HEK293 (cell line): ENCODE measurements around the gene NR3C2.

Source experiments
- CTCF ChIA-PET: fragments of 350-600 bp; formaldehyde crosslinking; extraction: SDS; loops from one replicate; lab custom pipeline; 2021; ENCODE audit warnings: antibody characterized with exemption; lab: Yijun Ruan, JAX
- POLR2A ChIA-PET: fragments of 300-600 bp; formaldehyde crosslinking; extraction: SDS; loops from one replicate; lab custom pipeline; 2020; ENCODE audit warnings: antibody characterized with exemption, inconsistent platforms; lab: Yijun Ruan, JAX
- H3K27ac ChIP-seq: fragments of 200-500 bp; sonication (Bioruptor generic); 2 replicates; pipeline ENCODE4 v1.5.1; 2014; ENCODE audit warnings: low read depth, low read length, control low read depth, inconsistent platforms; ENCODE audit errors: extremely low read depth
- H3K36me3 ChIP-seq, 2 experiments: fragments of 200-500 bp in 1 of 2; sonication (Bioruptor generic) in 1 of 2; 1 replicate in 1 of 2; 2 replicates in 1 of 2; pipeline ENCODE4 v1.5.1; 2014 to 2017; ENCODE audit warnings: inconsistent platforms in 2 of 2, low read length in 2 of 2; ENCODE audit not compliant: control insufficient read depth in 2 of 2, insufficient read depth in 1 of 2
- H3K4me1 ChIP-seq: fragments of 200-500 bp; sonication (Bioruptor generic); 2 replicates; pipeline ENCODE4 v1.5.1; 2014; ENCODE audit warnings: mild to moderate bottlenecking, low read length, inconsistent platforms; ENCODE audit not compliant: control insufficient read depth, insufficient read depth
- H3K4me3 ChIP-seq: 2 replicates; pipeline ENCODE4 v1.5.1; 2011; ENCODE audit warnings: low read depth, mild to moderate bottlenecking, control low read depth, low read length, moderate library complexity
- H3K9me3 ChIP-seq: fragments of 200-500 bp; sonication (Bioruptor generic); 2 replicates; pipeline ENCODE4 v1.5.1; 2014; ENCODE audit warnings: low read depth, low read length, inconsistent platforms; ENCODE audit not compliant: control insufficient read depth, insufficient read depth
- GLI4 ChIP-seq: fragments of 450-650 bp; formaldehyde crosslinking; IDR thresholded peaks from 2 replicates; pipeline ENCODE4 v1.5.1; 2016; ENCODE audit warnings: missing biosample characterization, missing genetic modification characterization
- REPIN1 ChIP-seq: fragments of 450-650 bp; formaldehyde crosslinking; IDR thresholded peaks from 2 replicates; pipeline ENCODE4 v1.5.1; 2017; ENCODE audit warnings: missing biosample characterization, missing genetic modification characterization, low read depth
- SP3 ChIP-seq: fragments of 450-650 bp; formaldehyde crosslinking; IDR thresholded peaks from 2 replicates; pipeline ENCODE4 v1.5.1; 2016; ENCODE audit warnings: missing biosample characterization, missing genetic modification characterization
- ZNF146 ChIP-seq: fragments of 450-650 bp; formaldehyde crosslinking; IDR thresholded peaks from 2 replicates; pipeline ENCODE4 v1.5.1; 2016; ENCODE audit warnings: missing biosample characterization, missing genetic modification characterization
- ZNF18 ChIP-seq: fragments of 450-650 bp; formaldehyde crosslinking; IDR thresholded peaks from 2 replicates; pipeline ENCODE4 v1.5.1; 2016; ENCODE audit warnings: missing biosample characterization, missing genetic modification characterization
- ZNF394 ChIP-seq: fragments of 450-650 bp; formaldehyde crosslinking; IDR thresholded peaks from 2 replicates; pipeline ENCODE4 v1.5.1; 2016; ENCODE audit warnings: missing biosample characterization, missing genetic modification characterization, mild to moderate bottlenecking, moderate library complexity, borderline replicate concordance
- ZNF48 ChIP-seq: fragments of 450-650 bp; formaldehyde crosslinking; IDR thresholded peaks from 2 replicates; pipeline ENCODE4 v1.5.1; 2016; ENCODE audit warnings: missing biosample characterization, missing genetic modification characterization
- ZNF548 ChIP-seq: fragments of 450-650 bp; formaldehyde crosslinking; IDR thresholded peaks from 2 replicates; pipeline ENCODE4 v1.5.1; 2016; ENCODE audit warnings: missing biosample characterization, missing genetic modification characterization
- ZNF561 ChIP-seq: fragments of 450-650 bp; IDR thresholded peaks from 2 replicates; pipeline ENCODE4 v1.5.1; 2018; ENCODE audit warnings: missing biosample characterization, missing genetic modification characterization, borderline replicate concordance
- ZNF585B ChIP-seq: fragments of 450-650 bp; formaldehyde crosslinking; IDR thresholded peaks from 2 replicates; pipeline ENCODE4 v1.5.1; 2016; ENCODE audit warnings: missing biosample characterization, missing genetic modification characterization
- ZNF600 ChIP-seq: fragments of 450-650 bp; formaldehyde crosslinking; IDR thresholded peaks from 2 replicates; pipeline ENCODE4 v1.5.1; 2016; ENCODE audit warnings: missing biosample characterization, missing genetic modification characterization
- ZNF837 ChIP-seq: fragments of 450-650 bp; formaldehyde crosslinking; IDR thresholded peaks from 2 replicates; pipeline ENCODE4 v1.5.1; 2016; ENCODE audit warnings: missing biosample characterization, missing genetic modification characterization
- ZNF843 ChIP-seq: fragments of 450-650 bp; formaldehyde crosslinking; IDR thresholded peaks from 2 replicates; pipeline ENCODE4 v1.5.1; 2016; ENCODE audit warnings: missing biosample characterization, missing genetic modification characterization
- ZSCAN16 ChIP-seq: fragments of 450-650 bp; formaldehyde crosslinking; IDR thresholded peaks from 2 replicates; pipeline ENCODE4 v1.5.1; 2016; ENCODE audit warnings: missing biosample characterization, missing genetic modification characterization
- TF ChIP-seq, protein P1 (sequence below): fragments of 450-650 bp; formaldehyde crosslinking; IDR thresholded peaks from 2 replicates; pipeline ENCODE4 v1.5.1; 2016; ENCODE audit warnings: missing biosample characterization, missing genetic modification characterization
- TF ChIP-seq, protein P2 (sequence below): fragments of 450-650 bp; formaldehyde crosslinking; IDR thresholded peaks from 2 replicates; pipeline ENCODE4 v1.5.1; 2016; ENCODE audit warnings: missing biosample characterization, missing genetic modification characterization, low read depth
- TF ChIP-seq, protein P3 (sequence below): IDR thresholded peaks from 2 replicates; pipeline ENCODE4 v1.6.1; 2011; ENCODE audit warnings: mild to moderate bottlenecking, low read depth, low read length, borderline replicate concordance
- TF ChIP-seq, protein P4 (sequence below): fragments of 450-650 bp; formaldehyde crosslinking; IDR thresholded peaks from 2 replicates; pipeline ENCODE4 v1.5.1; 2016; ENCODE audit warnings: missing biosample characterization, missing genetic modification characterization

NR3C2 gene

DNA sequence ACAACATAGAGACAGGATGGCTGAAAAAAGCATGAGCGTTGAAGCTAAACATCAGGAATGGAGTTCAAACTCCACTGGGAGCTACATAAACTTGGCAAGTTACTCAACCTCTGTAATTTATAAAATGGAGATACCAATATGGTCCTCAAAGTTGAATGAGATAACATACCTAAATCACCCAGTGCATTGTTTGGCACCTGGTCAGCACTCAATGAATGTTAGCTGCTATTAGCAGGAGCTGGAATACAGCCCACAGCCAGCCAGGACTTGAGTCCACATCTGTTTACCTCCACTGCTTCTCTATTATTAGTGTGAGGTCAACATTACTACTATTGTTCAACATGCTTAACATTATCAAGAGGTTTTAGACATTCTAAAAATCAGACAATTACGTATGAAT is 97.9 kb downstream of the NR3C2 start:
- CTCF ChIA-PET, result interaction anchor here (0.6 to 0.7 kb wide), 2 partner anchors 245 to 1938 kb away, joined by 3 to 4 read pairs; no protein-coding TSS in a partner anchor
- TF ChIP-seq, protein P1, sequence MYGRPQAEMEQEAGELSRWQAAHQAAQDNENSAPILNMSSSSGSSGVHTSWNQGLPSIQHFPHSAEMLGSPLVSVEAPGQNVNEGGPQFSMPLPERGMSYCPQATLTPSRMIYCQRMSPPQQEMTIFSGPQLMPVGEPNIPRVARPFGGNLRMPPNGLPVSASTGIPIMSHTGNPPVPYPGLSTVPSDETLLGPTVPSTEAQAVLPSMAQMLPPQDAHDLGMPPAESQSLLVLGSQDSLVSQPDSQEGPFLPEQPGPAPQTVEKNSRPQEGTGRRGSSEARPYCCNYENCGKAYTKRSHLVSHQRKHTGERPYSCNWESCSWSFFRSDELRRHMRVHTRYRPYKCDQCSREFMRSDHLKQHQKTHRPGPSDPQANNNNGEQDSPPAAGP (tag by site-specific recombination), result no peak
- no peak for TF ChIP-seq ZNF600
- no peak for TF ChIP-seq REPIN1 (tag by site-specific recombination)
- no peak for TF ChIP-seq ZNF585B (tag by site-specific recombination)
- no peak for TF ChIP-seq ZNF394 (tag by site-specific recombination)
- TF ChIP-seq ZNF548, result no peak
- TF ChIP-seq ZSCAN16, result no peak
- TF ChIP-seq ZNF18, result no peak
- TF ChIP-seq, protein P2, sequence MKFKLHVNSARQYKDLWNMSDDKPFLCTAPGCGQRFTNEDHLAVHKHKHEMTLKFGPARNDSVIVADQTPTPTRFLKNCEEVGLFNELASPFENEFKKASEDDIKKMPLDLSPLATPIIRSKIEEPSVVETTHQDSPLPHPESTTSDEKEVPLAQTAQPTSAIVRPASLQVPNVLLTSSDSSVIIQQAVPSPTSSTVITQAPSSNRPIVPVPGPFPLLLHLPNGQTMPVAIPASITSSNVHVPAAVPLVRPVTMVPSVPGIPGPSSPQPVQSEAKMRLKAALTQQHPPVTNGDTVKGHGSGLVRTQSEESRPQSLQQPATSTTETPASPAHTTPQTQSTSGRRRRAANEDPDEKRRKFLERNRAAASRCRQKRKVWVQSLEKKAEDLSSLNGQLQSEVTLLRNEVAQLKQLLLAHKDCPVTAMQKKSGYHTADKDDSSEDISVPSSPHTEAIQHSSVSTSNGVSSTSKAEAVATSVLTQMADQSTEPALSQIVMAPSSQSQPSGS (tag by site-specific recombination), result no peak
- TF ChIP-seq, protein P3, sequence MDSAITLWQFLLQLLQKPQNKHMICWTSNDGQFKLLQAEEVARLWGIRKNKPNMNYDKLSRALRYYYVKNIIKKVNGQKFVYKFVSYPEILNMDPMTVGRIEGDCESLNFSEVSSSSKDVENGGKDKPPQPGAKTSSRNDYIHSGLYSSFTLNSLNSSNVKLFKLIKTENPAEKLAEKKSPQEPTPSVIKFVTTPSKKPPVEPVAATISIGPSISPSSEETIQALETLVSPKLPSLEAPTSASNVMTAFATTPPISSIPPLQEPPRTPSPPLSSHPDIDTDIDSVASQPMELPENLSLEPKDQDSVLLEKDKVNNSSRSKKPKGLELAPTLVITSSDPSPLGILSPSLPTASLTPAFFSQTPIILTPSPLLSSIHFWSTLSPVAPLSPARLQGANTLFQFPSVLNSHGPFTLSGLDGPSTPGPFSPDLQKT, result no peak
- no peak for TF ChIP-seq ZNF561 (tag by site-specific recombination)
- TF ChIP-seq ZNF146 (tag by site-specific recombination), result no peak
- no peak for TF ChIP-seq ZNF48
- no peak for TF ChIP-seq SP3 (tag by site-specific recombination)
- no peak for TF ChIP-seq ZNF837 (tag by site-specific recombination)
- TF ChIP-seq GLI4 (tag by site-specific recombination), result no peak
- POLR2A ChIA-PET, result no interaction called here
- Histone ChIP-seq H3K4me3 (no peak overlapping the region), H3K9me3 (no peaks in the 10 kb centered on the region; the same call in 1 of the 2 replicates), H3K4me1 (peaks cover 7% of the 10 kb centered on the region), H3K36me3 (no peaks in the 10 kb centered on the region), H3K27ac (no peak overlapping the region)

DNA sequence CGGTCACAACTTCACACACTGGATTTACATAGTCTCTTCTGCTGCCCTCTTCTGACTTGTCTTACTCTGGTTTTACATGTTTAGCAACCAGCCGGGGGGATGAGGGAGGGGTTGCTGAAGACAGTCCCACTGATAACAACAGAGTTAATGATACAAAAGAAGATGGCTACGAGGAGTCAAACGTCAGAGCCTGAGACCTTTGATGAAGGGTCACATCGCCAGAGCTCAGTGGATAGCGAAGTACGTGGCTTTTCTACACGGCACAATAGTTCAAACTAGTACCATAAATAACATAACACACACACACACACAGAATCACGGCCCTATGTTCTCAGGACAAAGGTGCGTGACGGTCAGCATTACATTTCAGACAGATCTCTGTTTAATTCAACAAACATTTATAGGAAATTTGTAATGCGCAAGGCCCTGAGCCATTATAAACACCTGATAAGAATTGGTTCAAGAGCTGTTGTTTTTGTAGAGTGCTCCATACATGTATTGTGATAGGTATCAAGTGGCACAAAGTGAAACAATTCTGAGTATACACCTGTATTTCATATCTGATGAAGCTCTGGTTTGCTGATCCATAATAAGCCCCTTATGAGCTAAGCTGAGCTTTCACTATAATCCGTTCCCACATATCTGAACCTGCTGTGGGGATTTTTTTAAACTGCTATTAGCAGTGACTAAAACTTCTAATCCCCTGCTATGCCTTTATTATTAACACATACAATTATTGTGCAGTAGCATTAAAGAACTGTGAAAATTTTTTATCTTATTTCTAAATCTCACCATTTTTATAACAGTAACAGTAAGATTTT is 100.0 kb downstream of the NR3C2 start:
- no peak overlapping the region for H3K4me3 ChIP-seq

More for the DNA sequence above, 100.0 kb downstream of the NR3C2 start:
- Histone ChIP-seq H3K27ac (no peak overlapping the region), H3K36me3 (no peaks in the 10 kb centered on the region), H3K4me1 (peaks cover 7% of the 10 kb centered on the region)
- peak; percentile 40; the same call in 1 of the 2 replicates for TF ChIP-seq ZNF843
- TF ChIP-seq, protein P4, sequence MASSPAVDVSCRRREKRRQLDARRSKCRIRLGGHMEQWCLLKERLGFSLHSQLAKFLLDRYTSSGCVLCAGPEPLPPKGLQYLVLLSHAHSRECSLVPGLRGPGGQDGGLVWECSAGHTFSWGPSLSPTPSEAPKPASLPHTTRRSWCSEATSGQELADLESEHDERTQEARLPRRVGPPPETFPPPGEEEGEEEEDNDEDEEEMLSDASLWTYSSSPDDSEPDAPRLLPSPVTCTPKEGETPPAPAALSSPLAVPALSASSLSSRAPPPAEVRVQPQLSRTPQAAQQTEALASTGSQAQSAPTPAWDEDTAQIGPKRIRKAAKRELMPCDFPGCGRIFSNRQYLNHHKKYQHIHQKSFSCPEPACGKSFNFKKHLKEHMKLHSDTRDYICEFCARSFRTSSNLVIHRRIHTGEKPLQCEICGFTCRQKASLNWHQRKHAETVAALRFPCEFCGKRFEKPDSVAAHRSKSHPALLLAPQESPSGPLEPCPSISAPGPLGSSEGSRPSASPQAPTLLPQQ (tag by site-specific recombination), result no peak
- TF ChIP-seq, all 188 proteins: peak for 1
- no peaks in the 10 kb centered on the region; the same call in 1 of the 2 replicates for H3K9me3 ChIP-seq
- CTCF ChIA-PET, result interaction anchor here (0.6 kb wide), 1 partner anchor 151 kb away, joined by 3 read pairs; no protein-coding TSS in a partner anchor
- POLR2A ChIA-PET, result no interaction called here
